Neural crest cell (in vitro differentiated cells): ENCODE data around the gene KCNQ1OT1. TPM values are rescaled to one million over a fixed set of nuclear protein-coding genes. Genes with fewer than 3 reads are reported as not detected.

Experiments used
- DNase-seq: peaks from one replicate; pipeline ENCODE4 v3.0.0; 2021; ENCODE audit warnings: low read depth, mixed read lengths, low spot score
- H3K27ac Mint-ChIP-seq: one replicate; pipeline ENCODE4 v1.8.0; 2021; ENCODE audit warnings: mild to moderate bottlenecking, mixed read lengths; ENCODE audit not compliant: unreplicated experiment
- H3K27me3 Mint-ChIP-seq: 2 replicates; pipeline ENCODE4 v1.8.0; 2021; ENCODE audit warnings: low read depth, mild to moderate bottlenecking, mixed read lengths
- H3K36me3 Mint-ChIP-seq: 2 replicates; pipeline ENCODE4 v1.8.0; 2021; ENCODE audit warnings: low read depth, mild to moderate bottlenecking, mixed read lengths
- H3K4me1 Mint-ChIP-seq: 2 replicates; pipeline ENCODE4 v1.8.0; 2021; ENCODE audit warnings: mixed read lengths
- H3K4me3 Mint-ChIP-seq: one replicate; pipeline ENCODE4 v1.8.0; 2021; ENCODE audit warnings: mild to moderate bottlenecking, mixed read lengths
- H3K9me3 Mint-ChIP-seq: 2 replicates; pipeline ENCODE4 v1.8.0; 2021; ENCODE audit warnings: mixed read lengths
- total RNA-seq: library from RNA; stranded (reverse); gene quantifications from 2 replicates; pipeline ENCODE4 v1.2.1, GENCODE V29; 2021
- TF ChIP-seq, protein P1 (sequence below): fragments of 200-600 bp; sonication (generic); conservative IDR thresholded peaks from 2 replicates; pipeline ENCODE4 v1.5.0; 2021; ENCODE audit warnings: antibody characterized with exemption, mild to moderate bottlenecking

The KCNQ1OT1 gene
- total RNA-seq, 1 donor from 2014 or later: 2.3 TPM

DNA sequence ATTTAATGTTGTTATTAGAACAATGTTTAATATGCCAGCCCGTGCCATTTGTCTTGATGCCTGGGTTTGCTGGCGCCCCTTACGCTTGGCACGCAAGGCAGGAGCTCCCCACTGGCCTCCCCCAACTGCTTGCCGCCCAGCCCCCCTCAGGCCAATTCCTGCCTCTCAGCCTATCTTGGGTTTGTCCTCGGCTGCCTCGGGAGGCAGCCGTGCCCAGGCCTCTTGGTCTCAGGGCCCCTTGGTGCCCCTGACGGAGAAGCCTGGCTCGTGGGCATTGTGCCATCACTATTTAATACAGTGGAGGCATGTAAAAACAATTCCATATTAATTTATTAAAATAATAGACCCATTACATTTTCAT is 119.8 kb downstream of the KCNQ1OT1 start:
- no peaks in the 10 kb centered on the region for H3K27me3 Mint-ChIP-seq
- TF ChIP-seq, protein P1, sequence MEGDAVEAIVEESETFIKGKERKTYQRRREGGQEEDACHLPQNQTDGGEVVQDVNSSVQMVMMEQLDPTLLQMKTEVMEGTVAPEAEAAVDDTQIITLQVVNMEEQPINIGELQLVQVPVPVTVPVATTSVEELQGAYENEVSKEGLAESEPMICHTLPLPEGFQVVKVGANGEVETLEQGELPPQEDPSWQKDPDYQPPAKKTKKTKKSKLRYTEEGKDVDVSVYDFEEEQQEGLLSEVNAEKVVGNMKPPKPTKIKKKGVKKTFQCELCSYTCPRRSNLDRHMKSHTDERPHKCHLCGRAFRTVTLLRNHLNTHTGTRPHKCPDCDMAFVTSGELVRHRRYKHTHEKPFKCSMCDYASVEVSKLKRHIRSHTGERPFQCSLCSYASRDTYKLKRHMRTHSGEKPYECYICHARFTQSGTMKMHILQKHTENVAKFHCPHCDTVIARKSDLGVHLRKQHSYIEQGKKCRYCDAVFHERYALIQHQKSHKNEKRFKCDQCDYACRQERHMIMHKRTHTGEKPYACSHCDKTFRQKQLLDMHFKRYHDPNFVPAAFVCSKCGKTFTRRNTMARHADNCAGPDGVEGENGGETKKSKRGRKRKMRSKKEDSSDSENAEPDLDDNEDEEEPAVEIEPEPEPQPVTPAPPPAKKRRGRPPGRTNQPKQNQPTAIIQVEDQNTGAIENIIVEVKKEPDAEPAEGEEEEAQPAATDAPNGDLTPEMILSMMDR: no peak
- no peaks in the 10 kb centered on the region for H3K9me3 Mint-ChIP-seq
- H3K27ac Mint-ChIP-seq: no peak overlapping the region
- no peak for DNase-seq
- H3K4me3 Mint-ChIP-seq: no peak overlapping the region
- H3K36me3 Mint-ChIP-seq: no peaks in the 10 kb centered on the region
- peaks cover 4% of the 10 kb centered on the region for H3K4me1 Mint-ChIP-seq

DNA sequence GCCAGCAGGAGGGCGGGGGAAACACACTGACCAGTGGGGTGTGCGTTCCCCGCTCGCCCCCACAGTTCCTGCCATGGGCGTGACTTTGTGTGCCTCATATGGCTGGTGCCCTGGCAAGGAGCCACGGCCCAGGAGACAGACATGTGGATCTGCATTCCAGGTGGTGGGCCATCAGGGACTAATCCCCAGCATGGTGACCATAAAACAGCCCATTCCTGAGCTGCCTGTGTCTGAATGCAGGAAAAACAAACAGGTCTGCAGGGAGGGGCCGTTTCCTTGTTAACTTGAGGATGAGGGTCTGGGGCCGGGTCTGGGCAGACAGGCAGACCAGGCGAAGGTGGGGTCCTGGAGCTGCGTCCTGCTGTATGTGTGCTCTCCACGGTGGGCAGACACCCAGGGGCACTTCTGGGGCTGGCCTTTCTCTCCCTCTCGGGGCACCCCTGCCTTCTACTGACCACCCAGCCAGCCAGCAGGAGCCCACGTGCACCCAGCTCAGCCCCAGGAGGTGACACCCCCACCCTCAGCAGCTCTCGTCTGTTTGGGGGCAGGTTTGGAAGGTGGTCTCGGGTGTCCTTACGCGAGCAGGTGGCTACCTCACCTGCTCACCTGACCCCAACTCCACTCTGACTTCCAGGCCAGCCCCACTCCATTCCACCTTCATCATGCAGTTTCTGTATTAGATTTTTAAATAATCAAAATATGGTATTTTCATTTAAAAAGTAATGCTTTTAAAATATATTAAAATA is 120.3 kb downstream of the KCNQ1OT1 start:
- TF ChIP-seq, protein P1: no peak
- Mint-ChIP-seq H3K9me3 (no peaks in the 10 kb centered on the region), H3K36me3 (no peaks in the 10 kb centered on the region), H3K27ac (no peak overlapping the region), H3K4me1 (peaks cover 4% of the 10 kb centered on the region), H3K27me3 (no peaks in the 10 kb centered on the region), H3K4me3 (no peak overlapping the region)
- no peak for DNase-seq

DNA sequence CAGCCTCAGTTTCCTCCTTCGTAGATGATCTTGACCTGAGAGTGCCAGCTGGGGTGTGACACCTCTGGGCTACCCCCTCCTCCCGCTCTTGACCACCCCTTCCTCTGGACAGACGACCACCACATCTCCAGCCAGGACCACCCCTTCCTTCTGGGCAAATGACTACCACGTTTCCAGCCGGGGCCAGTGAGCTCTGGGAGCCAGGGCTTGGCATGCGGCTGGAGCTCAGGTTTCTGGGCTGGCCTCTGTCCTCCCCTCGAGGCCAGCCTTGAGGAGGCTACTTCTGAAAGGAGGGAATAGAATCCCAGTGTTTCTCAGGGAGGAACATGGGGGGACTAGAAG is 120.9 kb downstream of the KCNQ1OT1 start:
- Mint-ChIP-seq H3K4me1 (peaks cover 4% of the 10 kb centered on the region), H3K27ac (no peak overlapping the region), H3K36me3 (no peaks in the 10 kb centered on the region), H3K4me3 (no peak overlapping the region), H3K27me3 (no peaks in the 10 kb centered on the region), H3K9me3 (no peaks in the 10 kb centered on the region)
- TF ChIP-seq, protein P1: no peak
- DNase-seq: no peak

DNA sequence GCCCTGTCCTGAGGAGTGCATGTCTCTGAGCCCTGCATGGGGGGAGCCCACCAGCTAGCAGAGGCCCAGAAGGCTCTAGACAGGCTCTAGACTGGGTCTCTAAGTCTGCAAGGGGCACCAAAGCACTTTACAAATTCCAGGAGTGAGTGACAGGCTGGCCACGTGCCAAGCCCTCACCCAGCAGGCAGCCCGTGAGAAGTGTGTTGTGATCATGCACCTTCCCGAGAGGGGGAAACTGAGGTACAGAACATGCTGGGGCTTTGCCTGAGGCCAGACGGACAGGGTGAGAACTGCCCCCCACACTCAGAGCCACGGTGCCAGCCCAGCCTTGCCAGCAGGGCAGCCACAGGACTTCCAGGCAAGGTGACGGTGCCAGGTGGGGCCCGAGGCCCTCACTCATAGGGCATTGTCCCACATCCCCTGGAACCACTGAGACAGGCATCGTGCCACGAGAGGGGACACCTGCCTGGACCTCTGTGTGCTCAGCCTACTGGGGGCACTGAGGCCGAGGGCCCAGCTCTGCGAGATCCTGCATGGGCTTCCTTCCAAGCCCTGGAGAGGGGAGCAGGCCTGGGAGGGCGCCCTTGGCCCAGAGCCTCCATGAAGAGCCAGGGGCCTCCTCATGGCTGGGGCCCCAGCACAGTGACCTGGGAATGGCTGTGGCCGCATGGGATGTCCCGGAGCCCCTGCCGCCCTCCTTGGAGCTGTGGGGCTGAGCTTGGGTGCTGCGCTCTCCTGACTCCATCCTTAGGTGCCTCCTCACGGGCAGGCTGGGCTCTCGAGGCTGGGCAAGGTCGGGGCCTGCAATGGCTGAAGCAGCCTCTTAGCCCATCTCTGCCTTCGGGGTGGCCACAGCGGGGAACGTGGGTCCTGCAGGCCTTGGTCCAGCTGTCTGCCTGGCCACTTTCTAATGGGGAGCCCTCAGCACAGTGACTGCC is 121.5 kb downstream of the KCNQ1OT1 start:
- H3K27me3 Mint-ChIP-seq: no peaks in the 10 kb centered on the region
- H3K4me1 Mint-ChIP-seq: peaks cover 4% of the 10 kb centered on the region

More for the DNA sequence above, 121.5 kb downstream of the KCNQ1OT1 start:
- Mint-ChIP-seq H3K9me3 (no peaks in the 10 kb centered on the region), H3K27ac (no peak overlapping the region), H3K36me3 (no peaks in the 10 kb centered on the region), H3K4me3 (no peak overlapping the region)
- DNase-seq: no peak
- TF ChIP-seq, protein P1: no peak
